Gastroesophageal sphincter (tissue), 3 donors: ENCODE data around the gene AFAP1.

ENCODE experiments used
- CTCF ChIP-seq, 4 experiments: fragments of 200-600 bp in 2 of 4; fragments of 450-650 bp in 2 of 4; sonication (generic) in 1 of 4; IDR thresholded peaks; one replicate each; pipeline ENCODE4 v1.5.1; 2017 to 2019; ENCODE audit warnings: antibody characterized with exemption in 4 of 4, mild to moderate bottlenecking in 2 of 4, moderate library complexity in 2 of 4
- EP300 ChIP-seq: sonication (generic); formaldehyde crosslinking; IDR thresholded peaks from one replicate; pipeline ENCODE4 v1.6.1; 2017; ENCODE audit warnings: antibody characterized with exemption, mild to moderate bottlenecking
- POLR2AphosphoS5 ChIP-seq: sonication (generic); formaldehyde crosslinking; IDR thresholded peaks from one replicate; pipeline ENCODE4 v1.6.1; 2017; ENCODE audit warnings: antibody characterized with exemption

DNA sequence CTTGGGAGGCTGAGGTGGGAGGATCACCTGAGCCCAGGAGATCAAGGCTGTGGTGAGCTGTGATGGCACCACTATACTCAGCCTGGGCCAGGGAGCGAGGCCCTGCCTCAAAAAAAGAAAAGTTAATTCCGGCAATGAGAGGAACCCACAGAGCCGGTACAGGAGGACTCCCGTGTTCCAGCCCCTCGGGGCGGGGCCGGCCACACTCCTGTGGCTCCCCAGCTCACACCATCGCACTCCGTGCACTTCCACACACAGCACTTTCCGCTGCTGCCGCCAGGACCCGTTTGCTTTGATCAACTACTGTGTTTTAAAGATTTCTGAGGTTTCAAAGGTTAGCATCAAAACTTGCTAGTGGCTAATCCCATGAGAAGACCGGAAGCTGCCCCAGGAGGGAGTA, 171.7 kb downstream of the AFAP1 start:
- TF ChIP-seq CTCF (IDR thresholded peaks at IDR 0.05) (no peak), EP300 (no peak), POLR2AphosphoS5 (no peak)
